Measurements from ENCODE around the gene SUN1.

- TF ChIP-seq CTCF (IDR thresholded peaks at IDR 0.05) (no peak), POLR2A (IDR thresholded peaks at IDR 0.05) (no peak)
Observed at GRCh38 chr7:893686-894085, 61.4 kb downstream of the SUN1 start.
